Endodermal cell (in vitro differentiated cells): ENCODE measurements around the gene SYTL5. TPM values are rescaled to one million over a fixed set of nuclear protein-coding genes. Genes with fewer than 3 reads are reported as not detected.

Experiments used
- DNase-seq: peaks from one replicate; pipeline ENCODE4 v3.0.0-alpha.2; 2017
- H3K27ac ChIP-seq: 2 replicates; pipeline ENCODE4 v1.5.1; 2013; ENCODE audit warnings: mild to moderate bottlenecking, low read depth, low read length, moderate library complexity
- H3K27me3 ChIP-seq: 2 replicates; pipeline ENCODE4 v1.6.1; 2013; ENCODE audit warnings: mild to moderate bottlenecking, low read length, moderate library complexity; ENCODE audit not compliant: insufficient read depth, control insufficient read depth, poor library complexity, severe bottlenecking
- H3K36me3 ChIP-seq: 2 replicates; pipeline ENCODE4 v1.7.0; 2013; ENCODE audit warnings: mild to moderate bottlenecking, low read length, moderate library complexity; ENCODE audit not compliant: control insufficient read depth, insufficient read depth
- H3K4me1 ChIP-seq: one replicate; pipeline ENCODE4 v1.7.0; 2013; ENCODE audit warnings: low read length; ENCODE audit not compliant: control insufficient read depth, insufficient read depth
- H3K4me3 ChIP-seq: 2 replicates; pipeline ENCODE4 v1.5.1; 2013; ENCODE audit warnings: mild to moderate bottlenecking, low read length, moderate library complexity
- H3K9ac ChIP-seq: 2 replicates; pipeline ENCODE4 v1.6.1; 2013; ENCODE audit warnings: mild to moderate bottlenecking, low read length, moderate library complexity; ENCODE audit not compliant: poor library complexity, severe bottlenecking; ENCODE audit errors: extremely low read depth
- H3K9me3 ChIP-seq: 2 replicates; pipeline ENCODE4 v1.6.1; 2013; ENCODE audit warnings: mild to moderate bottlenecking, low read length, moderate library complexity; ENCODE audit not compliant: control insufficient read depth
- H3K27ac Mint-ChIP-seq: 2 replicates; pipeline ENCODE4 v1.8.0; 2020; ENCODE audit warnings: mixed read lengths
- H3K27me3 Mint-ChIP-seq: 2 replicates; pipeline ENCODE4 v1.8.0; 2021; ENCODE audit warnings: mild to moderate bottlenecking, mixed read lengths; ENCODE audit not compliant: insufficient read depth
- H3K36me3 Mint-ChIP-seq: 2 replicates; pipeline ENCODE4 v1.8.0; 2020; ENCODE audit warnings: low read depth, mixed read lengths
- H3K4me1 Mint-ChIP-seq: 2 replicates; pipeline ENCODE4 v1.8.0; 2020; ENCODE audit warnings: mixed read lengths
- H3K4me3 Mint-ChIP-seq: 2 replicates; pipeline ENCODE4 v1.8.0; 2020; ENCODE audit warnings: mild to moderate bottlenecking, moderate library complexity, mixed read lengths
- H3K9me3 Mint-ChIP-seq: 2 replicates; pipeline ENCODE4 v1.8.0; 2020; ENCODE audit warnings: mild to moderate bottlenecking, mixed read lengths
- CTCF ChIP-seq: fragments of 200-600 bp; sonication (generic); conservative IDR thresholded peaks from 2 replicates; pipeline ENCODE4 v1.5.0; 2021; ENCODE audit warnings: antibody characterized with exemption, mild to moderate bottlenecking
- WGBS, 2 experiments: methylation state at CpG; one replicate each; pipeline versions ENCODE4 v1.1.5 to v1.1.7; 2013; ENCODE audit warnings: missing lambda C conversion rate in 2 of 2, mixed read lengths in 1 of 2; ENCODE audit not compliant: insufficient coverage in 1 of 2, insufficient read length in 1 of 2; 5-methylcytosine and 5-hydroxymethylcytosine counted together
- total RNA-seq, 2 donors: library from RNA; stranded (reverse); fragmentation: NEBNext Ultra II Directional in 1 of 2; extraction: Animal tissue kit (Norgen Biotek cat#: 25700) in 1 of 2; gene quantifications; 2 replicates in 1 of 2; 3 replicates in 1 of 2; pipeline ENCODE4 v1.2.1, GENCODE V29; 2021

SYTL5 gene
- total RNA-seq, 2 donors from 2014 or later = 8.1 to 8.6 TPM

DNA sequence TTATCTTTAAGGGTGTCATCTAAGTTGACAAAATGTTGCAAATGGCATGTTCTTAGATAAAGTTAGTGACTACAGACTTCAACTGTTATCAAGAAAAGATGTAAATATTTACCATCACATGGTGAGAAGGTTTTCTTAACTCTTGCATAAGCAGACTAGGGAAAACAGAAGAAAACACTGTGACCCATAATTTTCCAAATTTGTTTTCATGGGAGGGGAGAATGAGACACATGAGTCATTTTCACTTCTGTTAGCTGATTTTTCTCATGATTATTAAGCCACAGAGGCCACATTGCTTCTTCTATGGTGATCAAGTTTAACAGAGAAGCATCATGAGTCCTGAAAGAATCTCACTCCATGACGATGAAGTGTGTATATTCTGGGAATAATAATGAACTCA is 30.2 kb upstream of the SYTL5 start:
- Mint-ChIP-seq H3K27me3 (peaks cover 3% of the 10 kb centered on the region), H3K9me3 (peaks cover 41% of the 10 kb centered on the region), H3K27ac (no peak overlapping the region), H3K36me3 (no peaks in the 10 kb centered on the region), H3K4me1 (peaks cover 25% of the 10 kb centered on the region), H3K4me3 (no peak overlapping the region)
- no peak for DNase-seq
- Histone ChIP-seq H3K4me1 (peaks cover 3% of the 10 kb centered on the region), H3K27ac (no peak overlapping the region), H3K36me3 (no peaks in the 10 kb centered on the region), H3K4me3 (no peak overlapping the region), H3K9me3 (no peaks in the 10 kb centered on the region), H3K9ac (no peak overlapping the region), H3K27me3 (peaks cover 7% of the 10 kb centered on the region)
- WGBS, 2 experiments = no CpG with 5 or more reads among the region's 1 CpG
- no peak for TF ChIP-seq CTCF

DNA sequence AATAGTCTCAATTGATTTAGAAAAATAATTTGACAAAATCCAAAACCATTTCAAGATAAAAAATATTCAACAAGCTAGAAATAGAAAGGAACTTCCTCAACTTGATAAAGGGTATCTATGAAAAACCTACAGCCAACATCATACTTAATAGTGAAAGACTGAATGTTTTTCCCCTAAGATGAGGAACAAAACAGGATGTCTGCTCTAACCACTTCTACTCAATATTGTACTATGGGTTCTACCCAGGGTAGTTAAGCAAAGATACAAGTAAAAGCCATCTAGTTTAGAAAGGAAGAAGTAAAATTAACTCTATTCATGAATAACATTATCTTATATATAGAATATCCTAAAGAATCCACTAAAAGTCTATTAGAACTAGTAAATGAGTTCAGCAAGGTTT is 21.5 kb upstream of the SYTL5 start:
- Mint-ChIP-seq H3K27ac (no peak overlapping the region), H3K27me3 (no peaks in the 10 kb centered on the region), H3K4me3 (no peak overlapping the region), H3K4me1 (no peaks in the 10 kb centered on the region), H3K36me3 (no peaks in the 10 kb centered on the region), H3K9me3 (peaks cover 21% of the 10 kb centered on the region)
- Histone ChIP-seq H3K27ac (no peak overlapping the region), H3K9ac (no peak overlapping the region), H3K36me3 (no peaks in the 10 kb centered on the region), H3K4me1 (no peaks in the 10 kb centered on the region), H3K27me3 (no peaks in the 10 kb centered on the region), H3K9me3 (no peaks in the 10 kb centered on the region), H3K4me3 (no peak overlapping the region)
- no peak for TF ChIP-seq CTCF
- DNase-seq = no peak

DNA sequence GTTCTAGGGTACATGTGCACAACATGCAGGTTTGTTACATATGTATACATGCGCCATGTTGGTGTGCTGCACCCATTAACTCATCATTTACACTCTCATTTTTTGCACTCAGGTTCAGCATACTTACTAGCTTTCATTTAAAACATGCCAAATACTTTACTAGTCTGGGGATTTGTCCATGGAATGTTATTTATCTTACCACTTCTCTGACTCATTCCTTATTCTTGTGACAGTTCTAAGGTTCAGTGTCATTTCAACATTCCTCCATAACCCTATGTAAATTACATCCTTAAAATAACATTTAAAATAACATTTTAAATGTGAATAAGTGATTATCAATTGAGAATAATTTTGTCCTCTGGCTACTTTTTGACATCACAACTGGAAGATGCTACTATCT is 19.5 kb upstream of the SYTL5 start:
- Mint-ChIP-seq H3K4me3 (no peak overlapping the region), H3K4me1 (no peaks in the 10 kb centered on the region), H3K36me3 (no peaks in the 10 kb centered on the region), H3K27me3 (no peaks in the 10 kb centered on the region), H3K27ac (no peak overlapping the region), H3K9me3 (peaks cover 35% of the 10 kb centered on the region)
- H3K36me3 ChIP-seq = no peaks in the 10 kb centered on the region
- no peaks in the 10 kb centered on the region for H3K27me3 ChIP-seq
- no peak for DNase-seq
- no peaks in the 10 kb centered on the region for H3K4me1 ChIP-seq
- 86% methylated on average over 1 of the region's 1 CpG; no CpG with 5 or more reads in 1 of the 2 experiments for WGBS, 2 experiments
- no peak for TF ChIP-seq CTCF
- no peak overlapping the region for H3K9ac ChIP-seq
- H3K27ac ChIP-seq = no peak overlapping the region
- no peak overlapping the region for H3K4me3 ChIP-seq
- no peaks in the 10 kb centered on the region for H3K9me3 ChIP-seq
